ENCODE data around the gene TNK1. TPM values are rescaled to one million over a fixed set of nuclear protein-coding genes. Genes with fewer than 3 reads are reported as not detected.

The TNK1 gene
- total and polyA plus RNA-seq, 2 donors (not counting 3 experiments of a cell fraction or from before 2014, with no cell fraction given), result 0.22 to 0.58 TPM

GRCh38 chr17:7414837-7415236 is 33.9 kb downstream of the TNK1 start:
- intact Hi-C loops (cut with micrococcal nuclease), result no loop called here

GRCh38 chr17:7415784-7416183 is 34.9 kb downstream of the TNK1 start:
- no peak overlapping the region for H3K4me3 ChIP-seq (replicated peaks in 1 of 3; ENCODE audit: insufficient read depth in 1 of 3, low read depth in 1 of 3, low read length in 3 of 3)
- ChIA-PET POLR2A (no interaction called here), CTCF (interaction anchor here (2.2 kb wide), 1 partner anchor 12 kb away, joined by 6 read pairs; the partner anchor contains the start of gene TMEM256)
- FAIRE-seq (no peak), DNase-seq (ENCODE audit: low read depth, low spot score) (no peak)
- no peak overlapping the region for H2AFZ ChIP-seq (ENCODE audit: low read depth, low read length)
- H3K9me3 ChIP-seq (replicated peaks; ENCODE audit: control insufficient read depth, insufficient read depth, low read length), result no peaks in the 10 kb centered on the region
- H3K9ac ChIP-seq (replicated peaks; ENCODE audit: extremely low read depth, insufficient read depth, low read length), result no peak overlapping the region
- dilution Hi-C loops (cut with MboI; ENCODE audit: extremely low pct_ligation_motif_present, low sequenced_read_pairs) (no loop called here), intact Hi-C loops (cut with micrococcal nuclease) (no loop called here)
- H3K36me3 ChIP-seq (ENCODE audit: control insufficient read depth in 2 of 2, extremely low read depth in 1 of 2, insufficient read depth in 2 of 2, low read length in 2 of 2), result peaks cover 0 to 2% of the 10 kb centered on the region in 2 experiments
- H3K9me1 ChIP-seq (replicated peaks; ENCODE audit: control insufficient read depth, extremely low read depth, insufficient read depth, low read length), result no peaks in the 10 kb centered on the region
- no TSS peak for BruUV-seq (replicated peaks)
- no peak overlapping the region for H3K4me2 ChIP-seq (ENCODE audit: insufficient read depth, low read length)
- no peaks in the 10 kb centered on the region for H4K20me1 ChIP-seq (replicated peaks; ENCODE audit: control insufficient read depth, extremely low read depth, insufficient read depth, low read length)
- no peaks in the 10 kb centered on the region for H3K4me1 ChIP-seq (ENCODE audit: control insufficient read depth, extremely low read depth, insufficient read depth, low read length)
- TF ChIP-seq POLR2A (IDR thresholded peaks at IDR 0.05; ENCODE audit: low read depth, low read length) (no peak), CTCF (IDR thresholded peaks at IDR 0.05; ENCODE audit: extremely low read depth in 1 of 2, insufficient read depth in 1 of 2, low read depth in 1 of 2, low read length in 2 of 2) (no peak), FOS (IDR thresholded peaks at IDR 0.05; ENCODE audit: borderline replicate concordance, insufficient read depth, low read length) (no peak), POLR2AphosphoS5 (IDR thresholded peaks at IDR 0.05; ENCODE audit: insufficient read depth, low read depth, low read length) (no peak), GATA2 (IDR thresholded peaks at IDR 0.05; ENCODE audit: insufficient read depth, insufficient read length, low read depth, low read length) (no peak), JUN (IDR thresholded peaks at IDR 0.05; ENCODE audit: borderline replicate concordance, insufficient read depth, insufficient read length, low read depth) (no peak), MAX (IDR thresholded peaks at IDR 0.05; ENCODE audit: insufficient read depth, insufficient read length) (no peak), MYC (IDR thresholded peaks at IDR 0.05; ENCODE audit: low read depth, low read length) (no peak), EZH2 (IDR thresholded peaks at IDR 0.05; ENCODE audit: borderline replicate concordance, low read depth, low read length, severe bottlenecking) (no peak)
- no peak overlapping the region for H3K27ac ChIP-seq (ENCODE audit: insufficient read depth, low read depth, low read length)
- no peaks in the 10 kb centered on the region for H3K27me3 ChIP-seq (ENCODE audit: control insufficient read depth in 2 of 2, insufficient read depth in 2 of 2, low read length in 2 of 2)
- H3K79me2 ChIP-seq (ENCODE audit: control insufficient read depth, insufficient read depth, low read length), result no peaks in the 10 kb centered on the region

More at GRCh38 chr17:7414837-7415236, 33.9 kb downstream of the TNK1 start:
- Histone ChIP-seq H3K4me3 (replicated peaks in 1 of 3; ENCODE audit: insufficient read depth in 1 of 3, low read depth in 1 of 3, low read length in 3 of 3) (no peak overlapping the region), H3K9me1 (replicated peaks; ENCODE audit: control insufficient read depth, extremely low read depth, insufficient read depth, low read length) (no peaks in the 10 kb centered on the region), H2AFZ (ENCODE audit: low read depth, low read length) (no peak overlapping the region), H3K4me2 (ENCODE audit: insufficient read depth, low read length) (no peak overlapping the region), H3K79me2 (ENCODE audit: control insufficient read depth, insufficient read depth, low read length) (no peaks in the 10 kb centered on the region), H3K27me3 (ENCODE audit: control insufficient read depth in 2 of 2, insufficient read depth in 2 of 2, low read length in 2 of 2) (no peaks in the 10 kb centered on the region), H3K9ac (replicated peaks; ENCODE audit: extremely low read depth, insufficient read depth, low read length) (no peak overlapping the region), H3K36me3 (ENCODE audit: control insufficient read depth in 2 of 2, extremely low read depth in 1 of 2, insufficient read depth in 2 of 2, low read length in 2 of 2) (peaks cover 0 to 7% of the 10 kb centered on the region in 2 experiments), H3K27ac (ENCODE audit: insufficient read depth, low read depth, low read length) (no peak overlapping the region), H3K4me1 (ENCODE audit: control insufficient read depth, extremely low read depth, insufficient read depth, low read length) (no peaks in the 10 kb centered on the region), H4K20me1 (replicated peaks; ENCODE audit: control insufficient read depth, extremely low read depth, insufficient read depth, low read length) (no peaks in the 10 kb centered on the region), H3K9me3 (replicated peaks; ENCODE audit: control insufficient read depth, insufficient read depth, low read length) (no peaks in the 10 kb centered on the region)
- no peak for DNase-seq (ENCODE audit: low read depth, low spot score)
- dilution Hi-C loops (cut with MboI; ENCODE audit: extremely low pct_ligation_motif_present, low sequenced_read_pairs), result no loop called here
- ChIA-PET POLR2A (no interaction called here), CTCF (no interaction called here)
- no peak for TF ChIP-seq EZH2 (IDR thresholded peaks at IDR 0.05; ENCODE audit: borderline replicate concordance, low read depth, low read length, severe bottlenecking)
- no TSS peak for BruUV-seq (replicated peaks)
- no peak for FAIRE-seq
